Neural cell (in vitro differentiated cells): ENCODE data around the gene ADSS2.

ENCODE experiments used
- CTCF ChIP-seq: fragments of 450-650 bp; IDR thresholded peaks from 2 replicates; pipeline ENCODE4 v1.5.1; 2014; ENCODE audit warnings: antibody characterized with exemption, mild to moderate bottlenecking, moderate library complexity; ENCODE audit not compliant: poor library complexity, severe bottlenecking
- EZH2 ChIP-seq: fragments of 200-600, 300-800 bp; shearing (Covaris generic), sonication (generic); IDR thresholded peaks from 2 replicates; pipeline ENCODE4 v1.6.1; 2014; ENCODE audit warnings: antibody characterized with exemption, low read length, borderline replicate concordance, mild to moderate bottlenecking; ENCODE audit not compliant: insufficient read depth, poor library complexity, severe bottlenecking

- TF ChIP-seq CTCF (no peak), EZH2 (no peak)
Observed at GRCh38 chr1:244466724-244467123, 15.0 kb upstream of the ADSS2 start.
